ENCODE measurements around the gene PCNX2.

PCNX2 gene

DNA sequence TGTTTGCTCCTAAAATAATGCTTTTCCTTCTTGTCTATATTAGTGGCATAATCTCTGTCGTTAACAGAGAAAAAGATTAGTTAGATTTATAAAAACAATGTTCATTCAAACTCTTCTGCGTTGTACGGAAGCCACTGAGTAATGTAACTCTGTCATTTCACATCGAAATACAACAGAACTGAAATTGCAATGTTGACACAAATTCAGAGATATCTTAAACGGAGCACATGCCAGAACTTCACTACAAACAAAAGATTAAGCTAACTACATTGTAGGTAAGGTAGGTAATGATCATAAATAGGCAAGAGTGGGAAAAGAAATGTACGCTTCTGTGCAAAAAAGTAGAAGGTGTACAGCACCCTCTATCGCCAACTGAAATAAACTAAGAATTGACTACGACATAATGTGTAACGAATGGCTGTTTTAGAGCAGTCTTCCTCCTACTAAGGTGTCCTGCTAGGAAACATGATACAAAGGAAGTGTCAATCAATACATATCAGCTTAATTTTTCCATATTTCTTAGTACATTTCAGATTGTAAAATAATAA, 56.6 kb downstream of the PCNX2 start:
- DNase-seq = no peak
- H3K9me2 ChIP-seq (replicated peaks; ENCODE audit: insufficient read depth, low read length) = no peaks in the 10 kb centered on the region
- H2AFZ ChIP-seq (ENCODE audit: low read length) = no peak overlapping the region
- no peaks in the 10 kb centered on the region for H3K27me3 ChIP-seq (replicated peaks; ENCODE audit: insufficient read depth, low read length)
- H3K4me1 ChIP-seq (ENCODE audit: low read length) = no peaks in the 10 kb centered on the region
- no peak overlapping the region for H3K9ac ChIP-seq (ENCODE audit: low read length)
- H3K27ac ChIP-seq (ENCODE audit: low read length) = no peak overlapping the region
- no peaks in the 10 kb centered on the region for H3F3A ChIP-seq (ENCODE audit: insufficient read depth, low read length)
- H3K4me2 ChIP-seq (ENCODE audit: low read depth, low read length) = no peak overlapping the region
- H3K9me3 ChIP-seq (replicated peaks; ENCODE audit: insufficient read depth, low read length) = no peaks in the 10 kb centered on the region
- H3K79me2 ChIP-seq (ENCODE audit: low read length) = no peaks in the 10 kb centered on the region
- no peaks in the 10 kb centered on the region for H4K20me1 ChIP-seq (ENCODE audit: insufficient read depth, low read length)
- TF ChIP-seq, protein P1, sequence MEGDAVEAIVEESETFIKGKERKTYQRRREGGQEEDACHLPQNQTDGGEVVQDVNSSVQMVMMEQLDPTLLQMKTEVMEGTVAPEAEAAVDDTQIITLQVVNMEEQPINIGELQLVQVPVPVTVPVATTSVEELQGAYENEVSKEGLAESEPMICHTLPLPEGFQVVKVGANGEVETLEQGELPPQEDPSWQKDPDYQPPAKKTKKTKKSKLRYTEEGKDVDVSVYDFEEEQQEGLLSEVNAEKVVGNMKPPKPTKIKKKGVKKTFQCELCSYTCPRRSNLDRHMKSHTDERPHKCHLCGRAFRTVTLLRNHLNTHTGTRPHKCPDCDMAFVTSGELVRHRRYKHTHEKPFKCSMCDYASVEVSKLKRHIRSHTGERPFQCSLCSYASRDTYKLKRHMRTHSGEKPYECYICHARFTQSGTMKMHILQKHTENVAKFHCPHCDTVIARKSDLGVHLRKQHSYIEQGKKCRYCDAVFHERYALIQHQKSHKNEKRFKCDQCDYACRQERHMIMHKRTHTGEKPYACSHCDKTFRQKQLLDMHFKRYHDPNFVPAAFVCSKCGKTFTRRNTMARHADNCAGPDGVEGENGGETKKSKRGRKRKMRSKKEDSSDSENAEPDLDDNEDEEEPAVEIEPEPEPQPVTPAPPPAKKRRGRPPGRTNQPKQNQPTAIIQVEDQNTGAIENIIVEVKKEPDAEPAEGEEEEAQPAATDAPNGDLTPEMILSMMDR (IDR thresholded peaks at IDR 0.05; ENCODE audit: low read length) = no peak
- TF ChIP-seq EZH2phosphoT487 (IDR thresholded peaks at IDR 0.05; ENCODE audit: low read length) (no peak), EZH2 (optimal IDR thresholded peaks at IDR 0.05; ENCODE audit: low read depth, low read length) (no peak)
- H3K4me3 ChIP-seq (ENCODE audit: low read length) = no peak overlapping the region
- H3K36me3 ChIP-seq (replicated peaks; ENCODE audit: insufficient read depth, low read length) = no peaks in the 10 kb centered on the region

DNA sequence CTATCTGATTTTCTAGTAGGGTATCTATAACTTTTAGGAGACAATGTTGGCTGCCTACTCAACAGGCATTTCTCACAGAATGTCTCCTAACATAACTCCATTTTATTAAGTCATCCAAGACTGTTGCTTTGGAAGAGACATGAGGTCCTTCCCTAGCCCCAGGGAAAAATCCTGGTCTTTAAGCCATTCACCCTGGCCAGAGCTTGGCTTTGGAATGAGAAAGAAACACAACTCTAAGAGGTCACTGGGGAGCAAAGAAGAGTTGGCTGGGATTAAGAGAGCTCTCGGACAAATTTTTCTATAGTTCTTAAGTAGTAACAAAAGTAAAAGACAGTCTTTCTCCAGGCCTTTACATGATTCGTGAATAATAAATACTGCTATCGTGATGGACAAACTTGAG, 57.9 kb downstream of the PCNX2 start:
- TF ChIP-seq, protein P1 (IDR thresholded peaks at IDR 0.05; ENCODE audit: low read length) = no peak
- TF ChIP-seq EZH2 (optimal IDR thresholded peaks at IDR 0.05; ENCODE audit: low read depth, low read length) (no peak), EZH2phosphoT487 (IDR thresholded peaks at IDR 0.05; ENCODE audit: low read length) (no peak)
- H3K36me3 ChIP-seq (replicated peaks; ENCODE audit: insufficient read depth, low read length) = no peaks in the 10 kb centered on the region
- no peak overlapping the region for H3K4me3 ChIP-seq (ENCODE audit: low read length)
- no peaks in the 10 kb centered on the region for H3F3A ChIP-seq (ENCODE audit: insufficient read depth, low read length)
- no peaks in the 10 kb centered on the region for H3K27me3 ChIP-seq (replicated peaks; ENCODE audit: insufficient read depth, low read length)
- H3K9me3 ChIP-seq (replicated peaks; ENCODE audit: insufficient read depth, low read length) = no peaks in the 10 kb centered on the region
- no peaks in the 10 kb centered on the region for H4K20me1 ChIP-seq (ENCODE audit: insufficient read depth, low read length)
- H3K79me2 ChIP-seq (ENCODE audit: low read length) = no peaks in the 10 kb centered on the region
- H3K9me2 ChIP-seq (replicated peaks; ENCODE audit: insufficient read depth, low read length) = no peaks in the 10 kb centered on the region
- no peak overlapping the region for H3K4me2 ChIP-seq (ENCODE audit: low read depth, low read length)
- H3K27ac ChIP-seq (ENCODE audit: low read length) = no peak overlapping the region
- no peak overlapping the region for H2AFZ ChIP-seq (ENCODE audit: low read length)
- no peak for DNase-seq
- no peak overlapping the region for H3K9ac ChIP-seq (ENCODE audit: low read length)
- no peaks in the 10 kb centered on the region for H3K4me1 ChIP-seq (ENCODE audit: low read length)

DNA sequence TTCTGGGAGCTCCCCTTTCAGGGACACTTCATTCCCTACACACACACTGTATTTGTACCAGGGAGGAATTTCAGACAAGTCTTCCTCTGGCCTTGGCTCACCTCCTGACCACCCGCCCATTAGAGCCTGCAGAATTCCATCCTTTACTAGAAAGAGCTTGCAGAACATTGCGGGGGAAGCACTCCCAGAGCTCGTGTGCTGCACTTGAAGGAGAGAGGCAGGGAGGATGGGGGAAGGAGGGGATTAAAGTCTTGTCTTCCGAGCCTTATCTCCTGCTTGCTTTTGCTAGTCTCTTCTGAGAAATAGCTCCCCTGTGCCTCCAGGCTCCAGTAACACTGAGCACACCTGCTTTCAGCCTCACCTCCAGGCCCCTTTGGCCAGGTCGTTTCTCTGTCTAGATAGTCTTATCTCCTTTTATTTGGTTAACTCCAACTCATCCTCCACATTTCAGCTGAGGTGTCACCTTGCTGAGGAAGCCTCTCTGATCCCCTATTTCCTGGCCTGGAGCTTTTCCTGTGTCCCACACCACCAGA, 62.0 kb downstream of the PCNX2 start:
- no peaks in the 10 kb centered on the region for H4K20me1 ChIP-seq (ENCODE audit: insufficient read depth, low read length)
- H3K36me3 ChIP-seq (replicated peaks; ENCODE audit: insufficient read depth, low read length) = no peaks in the 10 kb centered on the region
- H3K9me3 ChIP-seq (replicated peaks; ENCODE audit: insufficient read depth, low read length) = no peaks in the 10 kb centered on the region
- no peak for DNase-seq
- H3K4me3 ChIP-seq (ENCODE audit: low read length) = no peak overlapping the region
- H3K27ac ChIP-seq (ENCODE audit: low read length) = no peak overlapping the region
- no peak overlapping the region for H3K9ac ChIP-seq (ENCODE audit: low read length)
- no peak for TF ChIP-seq EZH2 (optimal IDR thresholded peaks at IDR 0.05; ENCODE audit: low read depth, low read length)
- TF ChIP-seq, protein P1 (IDR thresholded peaks at IDR 0.05; ENCODE audit: low read length) = no peak
- TF ChIP-seq EZH2phosphoT487 (IDR thresholded peaks at IDR 0.05; ENCODE audit: low read length) = no peak
- H3K4me1 ChIP-seq (ENCODE audit: low read length) = no peaks in the 10 kb centered on the region
- no peaks in the 10 kb centered on the region for H3K9me2 ChIP-seq (replicated peaks; ENCODE audit: insufficient read depth, low read length)
- no peaks in the 10 kb centered on the region for H3K27me3 ChIP-seq (replicated peaks; ENCODE audit: insufficient read depth, low read length)
- no peaks in the 10 kb centered on the region for H3F3A ChIP-seq (ENCODE audit: insufficient read depth, low read length)
- H3K79me2 ChIP-seq (ENCODE audit: low read length) = no peaks in the 10 kb centered on the region
- no peak overlapping the region for H2AFZ ChIP-seq (ENCODE audit: low read length)
- no peak overlapping the region for H3K4me2 ChIP-seq (ENCODE audit: low read depth, low read length)
